SIG-M5 treated with dmso at 0.1 percent for 504 hours (cell line): Measurements from ENCODE around the gene ACSM5.

Experiments
- DNase-seq: peaks from one replicate; lab custom pipeline; 2025; ENCODE audit not compliant: unreplicated experiment; lab: John Stamatoyannopoulos, UW

ACSM5 gene, protein sequence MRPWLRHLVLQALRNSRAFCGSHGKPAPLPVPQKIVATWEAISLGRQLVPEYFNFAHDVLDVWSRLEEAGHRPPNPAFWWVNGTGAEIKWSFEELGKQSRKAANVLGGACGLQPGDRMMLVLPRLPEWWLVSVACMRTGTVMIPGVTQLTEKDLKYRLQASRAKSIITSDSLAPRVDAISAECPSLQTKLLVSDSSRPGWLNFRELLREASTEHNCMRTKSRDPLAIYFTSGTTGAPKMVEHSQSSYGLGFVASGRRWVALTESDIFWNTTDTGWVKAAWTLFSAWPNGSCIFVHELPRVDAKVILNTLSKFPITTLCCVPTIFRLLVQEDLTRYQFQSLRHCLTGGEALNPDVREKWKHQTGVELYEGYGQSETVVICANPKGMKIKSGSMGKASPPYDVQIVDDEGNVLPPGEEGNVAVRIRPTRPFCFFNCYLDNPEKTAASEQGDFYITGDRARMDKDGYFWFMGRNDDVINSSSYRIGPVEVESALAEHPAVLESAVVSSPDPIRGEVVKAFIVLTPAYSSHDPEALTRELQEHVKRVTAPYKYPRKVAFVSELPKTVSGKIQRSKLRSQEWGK

DNA sequence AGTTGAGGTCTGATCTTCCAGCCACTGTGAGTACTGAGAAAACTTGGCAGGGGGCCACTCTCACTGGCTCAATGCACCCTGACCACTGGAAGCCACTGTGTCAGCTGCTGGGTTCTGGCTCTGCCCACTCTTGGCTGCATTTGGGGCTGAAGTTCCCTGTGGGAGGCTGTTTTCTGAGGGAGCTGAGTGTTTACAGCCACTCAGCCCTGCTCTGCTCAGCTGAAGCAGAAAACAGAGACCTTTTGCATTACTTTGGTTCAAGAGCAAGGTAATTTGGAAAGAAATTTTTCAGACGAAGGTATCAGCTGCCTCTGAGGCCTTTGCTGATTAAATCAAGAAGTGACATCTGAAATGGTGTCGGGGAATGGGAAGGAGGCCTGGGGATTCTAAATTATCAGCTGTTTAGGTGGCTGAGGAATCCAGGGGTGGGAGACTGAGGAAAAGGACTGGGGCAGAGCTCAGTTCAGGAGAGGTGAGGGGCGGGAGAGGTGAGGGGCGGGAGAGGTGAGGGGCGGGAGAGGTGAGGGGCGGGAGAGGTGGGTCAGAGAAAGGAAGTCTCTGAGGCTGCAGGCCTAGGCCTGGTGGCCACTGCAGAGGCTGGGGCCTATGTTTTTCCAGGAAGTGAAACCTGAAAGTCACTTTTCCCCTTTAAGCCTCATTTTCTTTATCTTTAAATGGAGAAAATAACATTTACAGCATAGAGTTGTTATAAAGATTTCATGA lies at the start of gene ACSM5:
TSS of gene ACSM5 (plus strand) at position 137 of the 723 bp plus-strand sequence. CDS start 1,951 bp downstream, outside the sequence.
- DNase-seq: no peak

DNA sequence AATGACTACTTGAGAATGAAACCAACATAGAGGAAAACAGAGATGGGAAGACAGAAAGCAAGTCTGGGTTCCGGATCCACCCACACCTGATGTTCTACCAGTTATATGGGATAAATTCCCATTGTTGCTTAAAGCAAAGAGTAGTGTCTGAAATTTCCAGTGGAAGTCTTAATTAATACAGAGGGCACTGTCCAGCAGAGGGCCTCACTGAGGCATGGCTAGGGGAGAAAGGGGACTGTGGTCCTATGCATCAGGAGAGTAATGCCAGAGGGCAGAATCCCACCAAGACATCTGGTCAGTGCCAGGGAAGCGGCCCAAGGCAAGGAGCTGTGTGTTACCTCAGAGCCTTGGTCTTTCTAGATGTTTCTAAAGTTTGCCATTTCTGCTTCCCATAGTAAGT lies 49.3 kb upstream of the ACSM5 start:
- no peak for DNase-seq

DNA sequence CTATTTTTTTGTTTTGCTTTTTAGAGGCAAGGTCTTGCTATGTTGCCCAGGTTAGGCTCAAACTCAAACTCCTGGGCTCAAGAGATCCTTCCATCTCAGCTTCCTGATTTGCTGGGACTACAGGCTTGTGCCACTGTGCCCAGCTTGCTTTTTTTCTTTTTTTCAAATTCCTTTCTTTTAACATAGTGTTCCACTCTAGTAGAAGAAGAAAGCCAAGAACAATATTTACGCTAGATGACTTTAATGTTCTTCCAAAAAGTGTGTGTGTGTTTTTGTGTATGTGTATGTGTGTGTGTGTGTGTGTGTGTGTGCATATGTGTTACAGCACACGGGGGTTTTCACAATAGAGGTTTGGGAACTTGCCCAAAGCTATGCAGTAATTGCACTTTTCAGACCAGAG lies 46.1 kb upstream of the ACSM5 start:
- DNase-seq: no peak

DNA sequence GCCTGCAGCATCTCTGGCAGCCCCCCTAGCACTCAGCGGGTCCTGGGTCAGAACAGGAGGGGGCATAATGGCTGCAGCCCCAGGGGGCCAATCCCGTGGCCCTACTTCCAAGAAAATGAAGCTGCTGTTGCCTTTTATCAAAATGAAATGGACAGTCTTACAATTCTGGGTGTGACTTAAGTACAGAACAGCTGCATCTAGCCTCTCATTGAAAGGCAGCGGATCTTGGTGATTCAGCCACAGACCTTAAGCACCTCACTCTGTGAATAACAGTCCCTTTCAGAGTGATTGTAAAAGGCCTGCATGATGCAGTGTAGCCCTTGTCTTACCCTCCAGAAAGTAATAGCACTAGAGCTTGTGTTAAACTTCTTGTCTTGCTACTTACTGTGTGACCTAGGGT lies 45.3 kb upstream of the ACSM5 start:
- DNase-seq: no peak

DNA sequence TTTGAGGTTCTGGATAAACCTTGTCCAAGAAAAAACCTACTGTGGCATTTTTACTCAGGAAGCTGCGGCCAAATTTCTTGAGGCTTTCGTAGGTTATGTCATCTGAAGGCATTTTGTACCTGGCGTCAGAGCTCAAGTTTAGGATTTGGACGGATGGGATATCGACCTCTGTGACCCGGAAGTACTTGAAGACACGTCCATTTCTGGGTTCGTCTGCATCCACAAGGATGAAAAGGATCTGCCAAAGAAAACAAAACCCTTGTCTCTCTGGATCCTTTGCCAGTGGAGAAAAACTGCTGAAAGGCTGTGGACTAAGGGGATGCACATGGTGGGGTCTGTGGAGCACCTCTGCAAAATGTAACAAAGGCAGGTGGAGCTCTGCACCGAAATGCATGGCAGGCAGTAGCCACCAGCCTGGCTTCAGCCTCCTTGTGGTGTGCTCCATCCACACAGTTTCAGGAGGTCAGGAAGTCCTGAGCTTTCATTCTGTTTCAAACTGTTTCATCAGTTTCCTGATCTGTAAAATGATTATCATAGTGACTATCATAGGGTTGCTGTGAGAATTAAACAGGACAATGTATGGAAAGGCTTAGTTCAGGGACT lies 39.8 kb upstream of the ACSM5 start:
- DNase-seq: no peak

DNA sequence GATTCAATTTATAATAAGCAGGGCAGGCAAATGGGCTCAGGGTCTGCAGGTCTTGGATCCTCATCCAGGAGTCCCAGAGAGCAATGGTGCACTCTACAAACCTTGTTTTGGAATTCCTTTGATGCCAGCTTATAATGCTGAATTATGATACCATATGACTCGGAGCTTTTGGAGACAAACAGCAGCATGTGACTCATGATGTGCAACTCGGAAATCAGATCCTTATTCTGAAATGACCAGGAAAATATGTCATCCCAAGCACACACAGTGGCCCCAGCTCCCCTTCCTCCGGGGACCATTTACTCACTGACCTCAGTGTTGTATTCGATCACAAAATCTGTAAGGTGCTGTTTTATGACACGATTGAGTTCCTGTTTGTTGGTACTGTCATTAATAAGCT lies 36.6 kb upstream of the ACSM5 start:
- DNase-seq: no peak

DNA sequence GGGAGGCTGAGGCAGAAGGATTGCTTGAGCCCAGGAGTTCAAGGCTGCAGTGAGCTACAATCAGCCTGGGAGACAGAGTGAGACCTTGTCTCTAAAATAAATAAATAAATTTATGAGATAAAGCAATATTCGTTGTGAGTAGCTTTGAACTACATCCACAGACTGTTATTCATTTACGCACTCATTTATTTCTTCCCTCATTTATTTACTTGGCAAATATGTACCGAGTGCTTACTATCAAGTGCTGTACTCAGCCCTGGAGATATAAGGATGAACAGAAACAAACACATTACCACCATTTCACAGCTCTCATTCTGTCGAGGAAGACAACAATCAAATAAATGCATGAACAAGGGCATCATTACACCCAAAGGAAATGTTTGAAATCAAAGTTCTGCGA lies 32.2 kb upstream of the ACSM5 start:
- DNase-seq: no peak

DNA sequence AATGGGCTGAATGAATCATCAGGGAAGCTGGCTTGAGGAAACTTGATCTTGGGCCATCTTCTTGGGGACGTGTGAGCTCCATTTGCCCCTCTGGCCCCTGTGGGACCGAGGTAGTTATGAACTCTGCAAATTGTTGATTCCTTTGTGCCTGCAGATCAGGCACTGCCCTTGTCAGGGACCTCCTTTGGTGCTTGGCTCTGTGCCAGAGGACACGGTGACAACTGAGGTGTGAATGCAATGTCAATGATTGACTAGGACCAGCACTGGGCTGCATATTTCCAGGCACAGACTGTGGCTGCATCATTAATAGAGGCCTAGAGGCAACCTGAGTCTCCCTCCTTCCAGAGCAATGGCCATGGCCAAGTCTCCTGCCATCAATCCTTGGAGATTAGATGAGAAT lies 28.6 kb upstream of the ACSM5 start:
- no peak for DNase-seq

DNA sequence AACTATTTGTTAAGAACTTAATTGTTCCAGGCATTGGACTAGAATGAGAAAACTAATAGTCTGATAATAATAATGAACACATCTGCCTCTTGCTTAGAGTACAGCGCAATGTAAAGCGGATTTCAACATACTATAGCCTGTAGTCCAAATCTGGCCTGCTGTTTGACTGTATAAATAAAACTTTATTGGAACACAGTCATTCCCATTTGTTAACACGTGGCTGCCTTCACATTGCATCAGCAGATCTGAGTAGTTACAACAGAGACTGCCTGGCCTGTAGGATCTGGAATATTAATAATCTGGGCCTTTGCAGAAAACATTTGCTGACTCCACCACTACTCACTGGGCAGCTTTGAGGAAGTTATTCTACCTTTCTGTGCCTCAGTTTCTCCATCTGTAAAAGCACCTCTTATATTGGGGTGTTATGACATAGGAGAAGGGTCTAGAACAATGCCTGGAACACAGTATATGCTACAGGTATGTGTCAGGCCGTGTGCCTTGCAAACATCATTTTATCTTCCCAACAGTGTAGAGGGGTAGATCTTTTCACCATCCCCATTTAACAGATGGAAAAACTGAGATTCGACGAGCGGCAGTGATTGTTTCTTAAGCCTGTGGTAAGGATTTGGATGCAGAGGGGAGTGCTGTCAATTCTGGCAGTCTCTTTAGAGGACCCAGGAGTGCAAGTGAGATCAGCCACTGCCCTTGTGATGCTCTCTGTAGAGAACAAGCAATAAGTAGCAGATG lies 27.0 kb upstream of the ACSM5 start:
- DNase-seq: no peak

DNA sequence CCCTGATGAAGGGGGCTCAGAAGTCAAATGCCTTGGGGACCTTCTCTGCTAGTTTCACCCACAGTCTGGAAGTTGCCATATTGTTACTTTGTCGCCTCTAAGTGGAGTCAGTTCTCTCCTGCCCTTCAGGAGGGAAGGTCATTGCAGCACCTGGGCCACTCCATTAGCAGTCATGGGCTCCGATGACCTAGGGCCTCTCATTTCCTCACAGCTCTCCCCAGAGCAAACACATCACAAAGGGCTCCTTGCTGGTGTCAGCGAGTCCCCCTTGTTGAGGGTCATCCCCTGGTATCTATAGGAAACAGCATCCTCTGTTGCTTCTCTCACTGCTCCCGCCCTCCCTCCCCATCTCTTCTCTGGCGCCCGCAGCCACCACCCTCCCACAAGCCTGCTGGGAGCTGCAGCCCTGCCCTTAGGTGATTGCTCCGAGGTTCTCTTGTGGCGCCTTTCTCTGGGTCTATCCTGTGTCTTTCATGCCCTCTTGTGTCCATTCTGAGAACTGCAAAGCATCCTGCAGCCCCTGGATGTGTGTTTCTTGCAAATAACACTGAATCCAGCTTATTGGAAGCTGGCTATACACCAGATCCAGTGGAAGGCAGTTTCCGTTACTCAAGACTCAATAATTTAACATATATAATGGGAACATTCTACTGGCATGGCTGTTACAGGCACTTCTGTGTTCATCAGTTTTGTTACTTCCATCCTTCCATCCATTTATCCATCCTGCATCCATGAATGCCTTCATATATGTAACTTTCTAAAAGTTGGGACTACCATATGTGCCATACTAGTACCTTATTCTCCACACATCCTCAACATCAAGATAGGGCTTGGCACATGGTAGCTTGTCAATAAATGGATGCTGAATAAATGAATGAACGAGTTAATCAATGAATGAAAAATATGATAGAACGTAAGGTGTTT lies 26.0 kb upstream of the ACSM5 start:
- DNase-seq: peak; percentile 67

DNA sequence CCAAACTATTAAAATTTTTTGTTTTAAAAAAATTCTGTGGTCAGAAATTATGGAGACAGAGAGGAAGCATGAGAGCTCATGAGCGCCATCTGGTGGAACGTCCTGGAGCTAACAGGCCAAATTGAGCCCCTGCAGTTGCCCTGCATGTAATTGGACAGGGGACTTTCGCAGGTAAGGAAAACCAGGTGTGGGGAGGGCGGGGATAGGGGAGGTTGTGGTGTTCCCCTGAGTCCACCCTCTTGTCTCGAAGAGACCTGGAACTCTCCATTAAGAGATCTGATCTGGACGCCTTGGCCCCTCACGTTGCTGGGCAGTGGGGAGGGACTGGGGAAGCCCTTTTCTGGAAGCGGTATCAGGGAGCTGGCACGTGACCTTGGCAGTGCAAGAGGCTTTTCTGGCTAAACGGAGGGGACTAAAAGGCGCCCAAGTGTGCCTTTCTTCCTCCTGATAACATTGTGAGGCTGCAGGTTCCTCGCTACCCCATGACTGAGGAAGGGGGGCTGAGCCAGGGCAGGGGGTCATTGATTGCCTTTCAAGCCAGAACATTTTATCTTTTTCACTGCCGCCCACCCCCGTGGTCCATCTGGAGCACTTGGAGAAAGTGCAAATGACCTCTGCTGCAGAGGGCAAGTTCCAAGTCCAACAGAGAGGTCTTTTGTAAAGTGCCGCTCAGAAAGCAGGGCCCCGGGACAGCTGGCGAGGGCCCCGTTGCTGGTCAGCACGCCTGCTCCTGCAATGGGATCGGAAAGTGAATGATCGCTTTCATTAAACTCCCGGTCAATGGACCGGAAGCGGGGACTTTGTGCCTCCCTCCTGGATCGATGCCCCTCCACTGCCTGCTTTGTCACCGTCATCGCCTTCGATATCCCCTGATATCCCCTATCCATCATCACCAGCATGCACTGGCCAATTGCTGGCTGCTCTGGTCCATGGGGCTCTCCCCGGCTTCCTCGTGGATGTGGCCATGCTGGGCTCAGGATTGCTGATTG lies 23.2 kb upstream of the ACSM5 start:
- no peak for DNase-seq

DNA sequence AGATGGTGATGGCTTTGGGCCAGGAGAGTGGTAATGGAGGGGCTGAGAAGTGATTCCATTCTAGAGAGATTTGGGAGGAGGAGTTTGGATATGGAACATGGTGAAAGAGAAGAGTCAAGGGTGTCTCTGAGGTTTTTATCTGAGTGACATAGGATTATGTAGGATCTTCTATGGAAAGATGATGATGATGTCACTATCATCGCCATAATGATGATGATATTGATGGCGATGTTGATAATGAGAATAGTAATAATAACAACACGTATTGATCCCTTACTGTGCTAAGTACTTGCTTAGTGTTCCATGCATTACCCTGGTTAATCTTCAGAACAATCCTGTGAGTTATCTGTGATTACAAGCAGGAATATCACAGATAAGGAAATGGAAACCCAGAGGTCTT lies 21.4 kb upstream of the ACSM5 start:
- no peak for DNase-seq

DNA sequence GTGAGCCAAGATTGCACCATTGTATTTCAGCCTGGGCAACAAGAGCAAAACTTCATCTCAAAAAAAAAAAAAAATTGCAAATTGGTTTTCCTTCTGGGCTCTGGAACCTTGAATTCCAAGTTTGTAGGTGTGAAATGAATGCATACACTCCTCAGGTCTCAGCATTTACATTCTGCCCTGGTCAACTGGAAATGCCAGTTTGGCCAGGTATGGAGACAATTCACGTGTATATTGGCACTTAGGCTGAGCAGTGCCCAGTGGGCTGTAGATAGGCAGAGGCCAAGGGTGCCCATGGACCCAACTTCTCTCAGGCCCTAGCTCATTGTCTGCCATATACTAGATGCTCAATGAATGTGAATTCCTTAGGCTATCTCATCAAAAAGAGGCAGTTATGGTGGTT lies 20.5 kb upstream of the ACSM5 start:
- DNase-seq: no peak

DNA sequence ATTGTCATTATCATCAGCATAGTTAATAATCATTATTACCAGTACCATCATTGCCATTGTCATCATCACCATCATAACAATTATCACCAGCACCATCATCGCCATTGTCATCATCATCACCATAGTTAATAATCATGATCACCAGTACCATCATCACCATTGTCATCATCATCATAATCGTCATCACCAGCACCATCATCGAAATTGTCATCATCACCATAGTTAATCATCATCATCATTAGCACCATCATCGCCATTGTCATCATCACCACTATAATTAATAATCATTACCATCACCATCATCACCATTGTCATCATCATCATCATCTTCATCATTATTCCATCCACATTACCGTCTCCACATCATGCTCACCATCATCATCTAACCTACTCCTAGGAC lies 18.3 kb upstream of the ACSM5 start:
- no peak for DNase-seq

DNA sequence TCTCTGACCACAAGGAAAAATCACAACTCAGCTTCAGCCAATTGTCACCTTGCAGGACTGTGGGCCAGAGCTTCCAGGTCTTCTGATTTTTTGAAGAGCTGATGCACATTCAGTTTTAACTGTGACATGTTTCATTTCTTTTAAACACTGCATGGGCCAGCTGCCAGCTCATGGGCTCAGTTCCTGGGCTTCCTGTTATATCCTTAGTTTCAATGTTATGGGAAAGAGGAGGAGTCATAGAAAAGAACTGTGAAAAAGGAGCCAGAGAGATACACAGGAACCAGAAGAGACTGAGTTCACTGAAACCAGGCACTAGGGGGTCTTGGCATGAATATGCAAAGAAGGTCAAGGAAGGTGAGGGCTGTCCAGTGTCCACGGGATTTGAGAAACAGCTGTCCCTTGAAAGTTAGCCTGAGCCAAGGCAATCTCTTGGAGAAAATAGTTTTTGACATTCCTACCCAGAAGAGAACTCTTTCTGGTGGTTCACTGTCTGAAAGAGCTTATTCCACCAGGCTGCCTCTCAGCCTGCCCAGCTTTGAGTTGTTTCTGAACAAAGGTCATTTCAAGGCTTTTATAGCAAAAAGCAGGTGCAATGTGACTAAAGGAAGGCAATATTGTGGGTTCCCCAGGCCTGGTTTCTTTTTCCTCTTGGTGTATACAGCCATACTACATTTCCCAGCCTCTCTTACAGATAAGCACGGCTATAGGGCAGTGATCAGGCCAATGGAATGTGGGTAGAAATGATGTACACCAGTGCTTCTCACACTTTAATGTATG lies 15.3 kb upstream of the ACSM5 start:
- DNase-seq: no peak

DNA sequence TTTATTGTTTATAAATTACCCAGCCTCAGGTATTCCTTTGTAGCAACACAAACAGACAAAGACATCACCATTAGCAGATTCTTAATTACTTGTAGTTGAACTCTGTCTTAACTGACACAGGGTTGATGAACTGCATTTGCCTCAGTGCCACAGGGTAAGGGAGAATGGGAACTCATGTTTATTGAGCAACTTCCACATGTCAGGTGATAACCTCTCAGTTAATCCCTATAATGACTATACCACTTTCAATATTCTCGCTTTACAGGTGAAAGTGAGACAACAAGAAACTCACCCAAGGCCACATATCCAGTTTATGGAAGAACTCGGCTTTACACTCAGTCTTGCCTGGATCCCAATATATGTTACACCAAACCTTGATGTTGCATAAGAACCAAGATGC lies 13.4 kb upstream of the ACSM5 start:
- DNase-seq: no peak

DNA sequence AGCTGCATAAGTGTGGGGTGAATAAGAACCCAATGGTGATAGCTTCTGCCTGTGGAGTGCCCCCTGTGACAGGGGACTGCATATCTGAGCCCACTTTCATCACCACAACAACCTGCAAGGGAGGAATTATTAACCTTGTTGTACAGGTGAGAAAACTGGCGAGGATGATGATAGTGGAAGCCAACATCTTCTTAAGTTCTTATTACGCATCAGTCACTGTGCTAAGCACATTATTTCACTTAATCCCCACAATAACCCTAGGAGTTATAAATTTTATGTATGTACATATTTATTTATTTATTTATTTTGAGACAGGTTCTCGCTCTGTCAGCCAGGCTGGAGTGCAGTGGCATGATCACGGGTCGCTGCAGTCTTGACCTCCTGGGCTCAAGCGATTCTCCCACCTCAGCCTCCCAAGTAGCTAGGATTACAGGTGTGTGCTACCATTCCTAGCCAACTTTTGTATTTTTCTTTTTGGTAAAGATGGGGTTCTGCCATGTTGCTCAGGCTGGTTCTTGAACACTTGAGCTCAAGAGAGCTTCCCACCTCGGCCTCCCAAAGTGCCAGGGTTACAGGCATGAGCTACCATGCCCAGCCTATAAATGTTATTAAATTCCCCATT lies 12.4 kb upstream of the ACSM5 start:
- no peak for DNase-seq
